PC-3 (cell line): ENCODE data around the gene ACTRT1. TPM values are rescaled to one million over a fixed set of nuclear protein-coding genes. Genes with fewer than 3 reads are reported as not detected.

Source experiments
- ATAC-seq: fragments of 200-7000 bp; cut with Tn5 transposase; 2 replicates; pipeline ENCODE4 v1.9.1; 2020; ENCODE audit warnings: mild to moderate bottlenecking, moderate library complexity
- BruUV-seq: library from RNA; stranded (reverse); fragments of 400-500 nt; replicated peaks from 2 replicates; lab custom pipeline; 2021; lab: Mats Ljungman, UMichigan
- CTCF ChIA-PET: fragments of 300-600 bp; sonication (Branson Sonifier 250); formaldehyde crosslinking; loops from one replicate; lab custom pipeline; 2022; ENCODE audit warnings: antibody characterized with exemption; lab: Charles Lee
- POLR2A ChIA-PET: fragments of 300-600 bp; sonication (Branson Sonifier 250); formaldehyde crosslinking; loops from one replicate; lab custom pipeline; 2022; ENCODE audit warnings: antibody characterized with exemption; ENCODE audit not compliant: unreplicated experiment; lab: Charles Lee
- DNase-seq: peaks from one replicate; pipeline ENCODE4 v3.0.0-alpha.2; 2015
- H2AFZ ChIP-seq: fragments of 300-600 bp; sonication (generic); 2 replicates; pipeline ENCODE4 v1.6.0; 2016; ENCODE audit warnings: antibody characterized with exemption, low read length
- H3F3A ChIP-seq: fragments of 300-600 bp; sonication (generic); one replicate; pipeline ENCODE4 v1.6.0; 2017; ENCODE audit warnings: antibody characterized with exemption, low read length, control low read depth, mild to moderate bottlenecking; ENCODE audit not compliant: unreplicated experiment
- H3K27ac ChIP-seq: fragments of 300-600 bp; sonication (generic); 2 replicates; pipeline ENCODE4 v1.5.1; 2016; ENCODE audit warnings: mild to moderate bottlenecking, low read length
- H3K27me3 ChIP-seq: fragments of 300-600 bp; sonication (generic); 2 replicates; pipeline ENCODE4 v1.6.1; 2016; ENCODE audit warnings: low read length, mixed read lengths
- H3K36me3 ChIP-seq: fragments of 300-600 bp; sonication (generic); 2 replicates; pipeline ENCODE4 v1.6.1; 2016; ENCODE audit warnings: low read depth, mixed run types, low read length, mixed read lengths
- H3K4me1 ChIP-seq: fragments of 300-600 bp; sonication (generic); 2 replicates; pipeline ENCODE4 v1.5.1; 2016; ENCODE audit warnings: low read length; ENCODE audit not compliant: insufficient read depth
- H3K4me2 ChIP-seq: fragments of 300-600 bp; sonication (generic); 2 replicates; pipeline ENCODE4 v1.6.0; 2016; ENCODE audit warnings: low read length
- H3K4me3 ChIP-seq: fragments of 300-600 bp; sonication (generic); 2 replicates; pipeline ENCODE4 v1.5.1; 2016; ENCODE audit warnings: mild to moderate bottlenecking, low read length, mixed read lengths
- H3K79me2 ChIP-seq: fragments of 300-600 bp; sonication (generic); 2 replicates; pipeline ENCODE4 v1.6.1; 2017; ENCODE audit warnings: low read length, mixed read lengths
- H3K9ac ChIP-seq: fragments of 300-600 bp; sonication (generic); 2 replicates; pipeline ENCODE4 v1.6.0; 2016; ENCODE audit warnings: mild to moderate bottlenecking, low read length
- H3K9me2 ChIP-seq: fragments of 300-600 bp; sonication (generic); replicated peaks from 2 replicates; pipeline ENCODE4 v1.6.1; 2016; ENCODE audit warnings: mixed run types, low read length, mixed read lengths
- H3K9me3 ChIP-seq: fragments of 300-600 bp; sonication (generic); 2 replicates; pipeline ENCODE4 v1.6.1; 2016; ENCODE audit warnings: low read length, mixed read lengths
- H4K20me1 ChIP-seq: fragments of 300-600 bp; sonication (generic); 2 replicates; pipeline ENCODE4 v1.6.1; 2016; ENCODE audit warnings: low read length, mixed read lengths
- EZH2 ChIP-seq: fragments of 300-600 bp; sonication (generic); IDR thresholded peaks from one replicate; pipeline ENCODE4 v1.6.1; 2017; ENCODE audit warnings: antibody characterized with exemption, mild to moderate bottlenecking, low read length; ENCODE audit not compliant: unreplicated experiment
- EZH2phosphoT487 ChIP-seq: fragments of 300-600 bp; sonication (generic); IDR thresholded peaks from 2 replicates; pipeline ENCODE4 v1.6.1; 2018; ENCODE audit warnings: mild to moderate bottlenecking, antibody characterized with exemption, low read length, borderline replicate concordance
- intact Hi-C: fragments of 100-400 bp; cut with micrococcal nuclease; formaldehyde crosslinking; loops from 2 replicates; pipeline ENCODE4 v1.9.0; 2023
- total RNA-seq: library from RNA; depleted of rRNA; stranded (reverse); fragments of >200 nt; gene quantifications from 2 replicates; pipeline ENCODE4 v1.2.3, GENCODE V29; 2014
- TF ChIP-seq, protein P1 (sequence below): fragments of 300-600 bp; sonication (generic); conservative IDR thresholded peaks from 2 replicates; pipeline ENCODE4 v1.5.1; 2017; ENCODE audit warnings: antibody characterized with exemption, low read depth, mild to moderate bottlenecking, low read length

Gene ACTRT1
- total RNA-seq, 1 experiment from 2014 or later, result not detected

- H3K9ac ChIP-seq, result no peak overlapping the region
These were observed 31.5 kb downstream of the ACTRT1 start for GRCh38 chrX:128020701-128021100.

DNA sequence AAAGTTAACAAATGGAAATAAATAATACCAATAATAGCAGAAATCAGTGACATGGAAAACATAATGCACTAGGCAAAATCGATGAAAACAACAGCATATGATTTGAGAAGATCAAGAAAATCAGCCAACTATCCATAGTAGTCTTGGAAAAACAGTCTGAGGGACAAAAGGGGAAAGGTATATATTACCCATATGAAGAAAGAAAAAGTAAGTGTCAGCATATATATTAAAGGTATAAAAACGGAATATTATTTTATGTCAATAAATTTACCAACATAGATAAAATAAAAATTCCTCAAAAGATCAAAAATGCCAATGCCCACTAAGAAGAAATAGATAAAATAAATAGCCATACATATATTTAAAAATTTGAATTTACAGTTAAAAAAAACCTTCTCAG lies 33.0 kb downstream of the ACTRT1 start:
- Histone ChIP-seq H4K20me1 (no peaks in the 10 kb centered on the region), H3K4me3 (no peak overlapping the region), H3K4me1 (peaks cover 12% of the 10 kb centered on the region), H3K79me2 (no peaks in the 10 kb centered on the region), H3K9me3 (no peaks in the 10 kb centered on the region), H3K27me3 (no peaks in the 10 kb centered on the region), H3K9ac (no peak overlapping the region), H3K27ac (no peak overlapping the region), H3K9me2 (no peaks in the 10 kb centered on the region), H2AFZ (no peak overlapping the region), H3F3A (no peaks in the 10 kb centered on the region), H3K36me3 (no peaks in the 10 kb centered on the region), H3K4me2 (no peak overlapping the region)
- intact Hi-C loops, result no loop called here
- ChIA-PET CTCF (no interaction called here), POLR2A (no interaction called here)
- TF ChIP-seq EZH2 (no peak), EZH2phosphoT487 (no peak)
- TF ChIP-seq, protein P1, sequence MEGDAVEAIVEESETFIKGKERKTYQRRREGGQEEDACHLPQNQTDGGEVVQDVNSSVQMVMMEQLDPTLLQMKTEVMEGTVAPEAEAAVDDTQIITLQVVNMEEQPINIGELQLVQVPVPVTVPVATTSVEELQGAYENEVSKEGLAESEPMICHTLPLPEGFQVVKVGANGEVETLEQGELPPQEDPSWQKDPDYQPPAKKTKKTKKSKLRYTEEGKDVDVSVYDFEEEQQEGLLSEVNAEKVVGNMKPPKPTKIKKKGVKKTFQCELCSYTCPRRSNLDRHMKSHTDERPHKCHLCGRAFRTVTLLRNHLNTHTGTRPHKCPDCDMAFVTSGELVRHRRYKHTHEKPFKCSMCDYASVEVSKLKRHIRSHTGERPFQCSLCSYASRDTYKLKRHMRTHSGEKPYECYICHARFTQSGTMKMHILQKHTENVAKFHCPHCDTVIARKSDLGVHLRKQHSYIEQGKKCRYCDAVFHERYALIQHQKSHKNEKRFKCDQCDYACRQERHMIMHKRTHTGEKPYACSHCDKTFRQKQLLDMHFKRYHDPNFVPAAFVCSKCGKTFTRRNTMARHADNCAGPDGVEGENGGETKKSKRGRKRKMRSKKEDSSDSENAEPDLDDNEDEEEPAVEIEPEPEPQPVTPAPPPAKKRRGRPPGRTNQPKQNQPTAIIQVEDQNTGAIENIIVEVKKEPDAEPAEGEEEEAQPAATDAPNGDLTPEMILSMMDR, result no peak
- BruUV-seq, result no TSS peak
- ATAC-seq (no peak), DNase-seq (no peak)

More at GRCh38 chrX:128020701-128021100, 31.5 kb downstream of the ACTRT1 start:
- intact Hi-C loops, result loop anchor here (2.0 kb wide), 1 partner anchor 142 kb away; no protein-coding TSS in a partner anchor
- POLR2A ChIA-PET, result no interaction called here
- peak; percentile 90 for DNase-seq
- no peaks in the 10 kb centered on the region for H3K36me3 ChIP-seq
- no peak overlapping the region for H2AFZ ChIP-seq
- no peaks in the 10 kb centered on the region for H3K9me3 ChIP-seq
- no peak for TF ChIP-seq EZH2phosphoT487
- TF ChIP-seq, protein P1, result no peak
- TF ChIP-seq EZH2, result no peak
- BruUV-seq, result no TSS peak
- H3K4me2 ChIP-seq, result peak overlapping the region; percentile 29; the same call in 1 of the 2 replicates
- H3K27me3 ChIP-seq, result no peaks in the 10 kb centered on the region
- ATAC-seq, result peak; percentile 85
- no peaks in the 10 kb centered on the region for H3F3A ChIP-seq
- no peak overlapping the region for H3K4me3 ChIP-seq
- CTCF ChIA-PET, result no interaction called here
- no peaks in the 10 kb centered on the region for H3K79me2 ChIP-seq
- H3K9me2 ChIP-seq, result no peaks in the 10 kb centered on the region
- peaks cover 12% of the 10 kb centered on the region for H3K4me1 ChIP-seq
- H3K27ac ChIP-seq, result no peak overlapping the region
- H4K20me1 ChIP-seq, result no peaks in the 10 kb centered on the region

GRCh38 chrX:128012015-128012414 lies 40.2 kb downstream of the ACTRT1 start:
- no peak overlapping the region for H3K4me2 ChIP-seq
- H3F3A ChIP-seq, result no peaks in the 10 kb centered on the region
- no peaks in the 10 kb centered on the region for H3K9me3 ChIP-seq
- no peak overlapping the region for H2AFZ ChIP-seq
- H3K4me3 ChIP-seq, result no peak overlapping the region
- H3K9ac ChIP-seq, result no peak overlapping the region
- H3K36me3 ChIP-seq, result no peaks in the 10 kb centered on the region
- H3K27me3 ChIP-seq, result no peaks in the 10 kb centered on the region
- ChIA-PET POLR2A (no interaction called here), CTCF (no interaction called here)
- DNase-seq, result no peak
- TF ChIP-seq EZH2phosphoT487, result no peak
- TF ChIP-seq EZH2, result no peak
- TF ChIP-seq, protein P1, result no peak
- no peaks in the 10 kb centered on the region for H4K20me1 ChIP-seq
- H3K4me1 ChIP-seq, result no peaks in the 10 kb centered on the region
- ATAC-seq, result no peak
- no TSS peak for BruUV-seq
- no peaks in the 10 kb centered on the region for H3K9me2 ChIP-seq
- no peak overlapping the region for H3K27ac ChIP-seq
- intact Hi-C loops, result no loop called here
- H3K79me2 ChIP-seq, result no peaks in the 10 kb centered on the region
